Epithelial cell of esophagus (primary cell): ENCODE data around the gene USH2A.

ENCODE experiments used
- DNase-seq: peaks from one replicate; pipeline ENCODE4 v3.0.0; 2010; ENCODE audit warnings: low read depth
- H3K4me3 ChIP-seq: 2 replicates; pipeline ENCODE4 v1.5.1; 2011; ENCODE audit warnings: mild to moderate bottlenecking, low read length, control low read depth
- TF ChIP-seq, protein P1 (sequence below): IDR thresholded peaks from 2 replicates; pipeline ENCODE4 v1.5.1; 2011; ENCODE audit warnings: low read depth, mild to moderate bottlenecking, low read length, control low read depth, inconsistent platforms; ENCODE audit not compliant: insufficient read depth; ENCODE audit errors: missing control alignments

USH2A gene

GRCh38 chr1:215645182-215645581 is 778.1 kb downstream of the USH2A start:
- no peak for DNase-seq
- no peak overlapping the region for H3K4me3 ChIP-seq
- TF ChIP-seq, protein P1, sequence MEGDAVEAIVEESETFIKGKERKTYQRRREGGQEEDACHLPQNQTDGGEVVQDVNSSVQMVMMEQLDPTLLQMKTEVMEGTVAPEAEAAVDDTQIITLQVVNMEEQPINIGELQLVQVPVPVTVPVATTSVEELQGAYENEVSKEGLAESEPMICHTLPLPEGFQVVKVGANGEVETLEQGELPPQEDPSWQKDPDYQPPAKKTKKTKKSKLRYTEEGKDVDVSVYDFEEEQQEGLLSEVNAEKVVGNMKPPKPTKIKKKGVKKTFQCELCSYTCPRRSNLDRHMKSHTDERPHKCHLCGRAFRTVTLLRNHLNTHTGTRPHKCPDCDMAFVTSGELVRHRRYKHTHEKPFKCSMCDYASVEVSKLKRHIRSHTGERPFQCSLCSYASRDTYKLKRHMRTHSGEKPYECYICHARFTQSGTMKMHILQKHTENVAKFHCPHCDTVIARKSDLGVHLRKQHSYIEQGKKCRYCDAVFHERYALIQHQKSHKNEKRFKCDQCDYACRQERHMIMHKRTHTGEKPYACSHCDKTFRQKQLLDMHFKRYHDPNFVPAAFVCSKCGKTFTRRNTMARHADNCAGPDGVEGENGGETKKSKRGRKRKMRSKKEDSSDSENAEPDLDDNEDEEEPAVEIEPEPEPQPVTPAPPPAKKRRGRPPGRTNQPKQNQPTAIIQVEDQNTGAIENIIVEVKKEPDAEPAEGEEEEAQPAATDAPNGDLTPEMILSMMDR: no peak

DNA sequence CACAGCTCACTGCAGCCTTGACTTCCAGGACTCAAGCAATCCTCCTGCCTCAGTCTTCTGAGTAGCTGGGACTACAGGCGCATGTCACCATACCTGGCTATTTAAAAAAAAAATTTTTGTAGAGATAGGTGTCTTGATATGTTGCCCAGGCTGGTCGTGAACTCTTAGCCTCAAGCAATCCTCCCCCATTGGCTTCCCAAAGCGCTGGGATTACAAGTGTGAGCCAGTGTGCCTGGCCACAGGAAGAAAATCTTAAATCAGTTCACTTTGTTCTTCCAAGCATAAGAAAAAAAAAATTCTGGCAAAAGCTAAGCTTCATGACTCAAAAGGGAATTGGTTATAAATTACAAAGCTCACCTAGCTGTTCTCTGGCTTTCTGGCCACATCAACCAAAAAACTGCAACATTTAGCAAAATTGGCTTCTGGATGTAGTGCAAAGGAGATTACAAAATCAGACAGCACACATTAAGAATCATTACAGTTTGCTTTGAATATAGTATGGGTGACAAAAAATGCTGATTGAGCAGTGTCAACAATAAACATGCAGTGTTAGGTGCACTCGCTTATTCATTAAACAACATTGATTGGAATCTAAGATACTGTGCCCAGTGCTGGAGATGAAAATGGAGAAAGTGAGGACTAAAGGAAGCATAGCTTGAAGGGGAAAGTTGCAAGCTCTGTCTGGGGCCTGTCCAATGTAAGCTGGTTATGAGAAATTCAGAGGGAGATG is 779.5 kb downstream of the USH2A start:
- H3K4me3 ChIP-seq: no peak overlapping the region
- DNase-seq: no peak
- TF ChIP-seq, protein P1: no peak

GRCh38 chr1:215640429-215641148 is 782.7 kb downstream of the USH2A start:
- no peak for DNase-seq
- H3K4me3 ChIP-seq: no peak overlapping the region
- TF ChIP-seq, protein P1: no peak

- DNase-seq: peak; percentile 32
- no peak overlapping the region for H3K4me3 ChIP-seq
Measured at GRCh38 chr1:215637041-215637573, 786.1 kb downstream of the USH2A start.

GRCh38 chr1:215636258-215636965 is 786.8 kb downstream of the USH2A start:
- peak; percentile 33 for DNase-seq
- TF ChIP-seq, protein P1: no peak
- H3K4me3 ChIP-seq: no peak overlapping the region

More at GRCh38 chr1:215637041-215637573, 786.1 kb downstream of the USH2A start:
- TF ChIP-seq, protein P1: no peak

GRCh38 chr1:215635827-215636226 is 787.4 kb downstream of the USH2A start:
- no peak for DNase-seq
- no peak overlapping the region for H3K4me3 ChIP-seq
- TF ChIP-seq, protein P1: no peak
